Fibroblast of lung (primary cell): ENCODE measurements around the gene BBLN.

Experiments
- EZH2 ChIP-seq: IDR thresholded peaks from 2 replicates; pipeline ENCODE4 v1.5.1; 2012; ENCODE audit warnings: low read length, control low read depth, mild to moderate bottlenecking; ENCODE audit errors: missing control alignments
- TF ChIP-seq, protein P1 (sequence below), 2 donors: IDR thresholded peaks in 1 of 2; conservative IDR thresholded peaks in 1 of 2; 1 replicate in 1 of 2; 2 replicates in 1 of 2; pipeline ENCODE4 v1.5.1; 2011 to 2012; ENCODE audit warnings: low read length in 2 of 2, control low read depth in 1 of 2, inconsistent platforms in 1 of 2, low read depth in 1 of 2, mild to moderate bottlenecking in 1 of 2

DNA sequence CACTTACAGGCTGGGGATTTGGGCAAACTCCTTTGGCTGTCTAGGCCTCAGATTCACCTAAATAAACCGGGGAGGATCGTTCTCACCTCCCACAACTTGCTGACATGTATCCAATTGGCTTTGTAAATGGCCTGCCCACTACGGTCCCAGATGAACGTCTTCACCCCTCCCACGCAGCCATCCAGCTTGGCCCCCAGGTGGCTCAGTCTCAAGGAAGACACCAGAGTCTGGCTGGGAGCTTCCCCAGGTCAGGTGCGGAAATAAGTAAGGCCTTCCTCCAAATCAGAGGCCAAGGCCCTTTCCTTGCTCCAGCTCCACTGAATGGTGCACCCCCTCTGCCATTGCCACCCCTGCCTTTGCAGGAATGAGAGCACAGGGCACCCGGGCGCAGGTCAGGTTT, 19.9 kb downstream of the BBLN start:
- TF ChIP-seq, protein P1, sequence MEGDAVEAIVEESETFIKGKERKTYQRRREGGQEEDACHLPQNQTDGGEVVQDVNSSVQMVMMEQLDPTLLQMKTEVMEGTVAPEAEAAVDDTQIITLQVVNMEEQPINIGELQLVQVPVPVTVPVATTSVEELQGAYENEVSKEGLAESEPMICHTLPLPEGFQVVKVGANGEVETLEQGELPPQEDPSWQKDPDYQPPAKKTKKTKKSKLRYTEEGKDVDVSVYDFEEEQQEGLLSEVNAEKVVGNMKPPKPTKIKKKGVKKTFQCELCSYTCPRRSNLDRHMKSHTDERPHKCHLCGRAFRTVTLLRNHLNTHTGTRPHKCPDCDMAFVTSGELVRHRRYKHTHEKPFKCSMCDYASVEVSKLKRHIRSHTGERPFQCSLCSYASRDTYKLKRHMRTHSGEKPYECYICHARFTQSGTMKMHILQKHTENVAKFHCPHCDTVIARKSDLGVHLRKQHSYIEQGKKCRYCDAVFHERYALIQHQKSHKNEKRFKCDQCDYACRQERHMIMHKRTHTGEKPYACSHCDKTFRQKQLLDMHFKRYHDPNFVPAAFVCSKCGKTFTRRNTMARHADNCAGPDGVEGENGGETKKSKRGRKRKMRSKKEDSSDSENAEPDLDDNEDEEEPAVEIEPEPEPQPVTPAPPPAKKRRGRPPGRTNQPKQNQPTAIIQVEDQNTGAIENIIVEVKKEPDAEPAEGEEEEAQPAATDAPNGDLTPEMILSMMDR (conservative IDR thresholded peaks at IDR 0.05 in 1 of 2, IDR thresholded peaks at IDR 0.05 in 1 of 2; ENCODE audit: low read depth in 1 of 2, low read length in 2 of 2), result no peak
- no peak for TF ChIP-seq EZH2
